ENCODE measurements around the gene IMPA2. TPM values are rescaled to one million over a fixed set of nuclear protein-coding genes. Genes with fewer than 3 reads are reported as not detected.

IMPA2 gene
- total RNA-seq, 1 experiment from 2014 or later, result 113 TPM

- TF ChIP-seq IRF2 (CRISPR knock-in tag; IDR thresholded peaks at IDR 0.05; ENCODE audit: borderline replicate concordance, low read depth) (no peak), CTCF (IDR thresholded peaks at IDR 0.05) (0 out of 2 replicates have a peak, but pooled peaks have one; percentile 29), CREB1 (CRISPR knock-in tag; IDR thresholded peaks at IDR 0.05) (no peak), SOX15 (CRISPR knock-in tag; IDR thresholded peaks at IDR 0.05) (no peak), ZNF121 (CRISPR knock-in tag; IDR thresholded peaks at IDR 0.05) (no peak), NFE2L1 (CRISPR knock-in tag; IDR thresholded peaks at IDR 0.05) (no peak)
- no peaks in the 10 kb centered on the region for H3K9me3 Mint-ChIP-seq
- H3K36me3 Mint-ChIP-seq, result no peaks in the 10 kb centered on the region
- no peak overlapping the region for H3K27ac Mint-ChIP-seq
- H3K27me3 Mint-ChIP-seq (ENCODE audit: low read depth), result no peaks in the 10 kb centered on the region; the same call in 1 of the 2 replicates
- DNase-seq (ENCODE audit: low spot score) (peak; percentile 70), ATAC-seq (peak; percentile 75)
- ChIA-PET CTCF (interaction anchor here (0.5 to 3.7 kb wide), 17 partner anchors 9 to 661 kb away, joined by 3 to 32 read pairs (median 3); partner anchors contain the start of genes ANKRD62 and IMPA2), POLR2A (no interaction called here)
- no peak overlapping the region for H3K4me3 Mint-ChIP-seq
- 0 out of 2 replicates have a peak, but pooled peaks cover 3% of the 10 kb centered on the region for H3K4me1 Mint-ChIP-seq
Measured at GRCh38 chr18:12048010-12048826, 66.9 kb downstream of the IMPA2 start.

- Mint-ChIP-seq H3K27ac (no peak overlapping the region), H3K4me3 (no peak overlapping the region), H3K27me3 (ENCODE audit: low read depth) (no peaks in the 10 kb centered on the region; the same call in 1 of the 2 replicates), H3K4me1 (0 out of 2 replicates have a peak, but pooled peaks cover 3% of the 10 kb centered on the region), H3K9me3 (no peaks in the 10 kb centered on the region), H3K36me3 (no peaks in the 10 kb centered on the region)
- ChIA-PET POLR2A (no interaction called here), CTCF (interaction anchor here (0.5 to 3.7 kb wide), 14 partner anchors 9 to 265 kb away, joined by 3 to 32 read pairs (median 4); partner anchors contain the start of genes ANKRD62 and IMPA2)
- no peak for ATAC-seq
- no peak for DNase-seq (ENCODE audit: low spot score)
- TF ChIP-seq CDX4 (CRISPR knock-in tag; IDR thresholded peaks at IDR 0.05; ENCODE audit: borderline replicate concordance) (no peak), ZNF532 (CRISPR knock-in tag; IDR thresholded peaks at IDR 0.05; ENCODE audit: borderline replicate concordance) (no peak), ZNF219 (CRISPR knock-in tag; IDR thresholded peaks at IDR 0.05; ENCODE audit: borderline replicate concordance) (no peak), IRF1 (CRISPR knock-in tag; IDR thresholded peaks at IDR 0.05) (no peak), MXD4 (CRISPR knock-in tag; IDR thresholded peaks at IDR 0.05; ENCODE audit: borderline replicate concordance) (no peak), TCF7 (CRISPR knock-in tag; IDR thresholded peaks at IDR 0.05; ENCODE audit: low read depth) (no peak), ATF6 (CRISPR knock-in tag; IDR thresholded peaks at IDR 0.05) (no peak), JUN (CRISPR knock-in tag; IDR thresholded peaks at IDR 0.05) (no peak), CREB1 (CRISPR knock-in tag; IDR thresholded peaks at IDR 0.05) (no peak), CREM (CRISPR knock-in tag; IDR thresholded peaks at IDR 0.05) (no peak), ZSCAN18 (CRISPR knock-in tag; IDR thresholded peaks at IDR 0.05) (no peak), ATF2 (CRISPR knock-in tag; IDR thresholded peaks at IDR 0.05; ENCODE audit: borderline replicate concordance, low read depth) (no peak), FOXJ3 (CRISPR knock-in tag; IDR thresholded peaks at IDR 0.05; ENCODE audit: borderline replicate concordance) (no peak), ZNF416 (CRISPR knock-in tag; IDR thresholded peaks at IDR 0.05) (no peak), ZNF396 (CRISPR knock-in tag; IDR thresholded peaks at IDR 0.05; ENCODE audit: borderline replicate concordance) (no peak)
Measured at GRCh38 chr18:12048827-12049175, 67.5 kb downstream of the IMPA2 start.

Data from WTC11 (cell line).